ENCODE results near the gene FAM107B.
"Not testable (repeated sequence)": the region's sequence is repeated elsewhere in the genome, so short reads cannot be mapped to it uniquely, and the experiment has no call there.

The FAM107B gene

GRCh38 chr10:14693891-14694290 is 80.8 kb downstream of the FAM107B start:
- Histone ChIP-seq H3K27ac (no peak overlapping the region), H3K27me3 (no peaks in the 10 kb centered on the region), H3K36me3 (no peaks in the 10 kb centered on the region), H3K9me3 (no peaks in the 10 kb centered on the region), H3K4me3 (ENCODE audit: low read depth in 1 of 2, low read length in 1 of 2) (no peak overlapping the region), H3K4me1 (ENCODE audit: control insufficient read depth in 1 of 2, insufficient read depth in 1 of 2, low read depth in 1 of 2, low read length in 1 of 2) (no peaks in the 10 kb centered on the region)
- TF ChIP-seq CTCF (IDR thresholded peaks at IDR 0.05): no peak

- H3K4me3 ChIP-seq (ENCODE audit: low read depth in 1 of 2, low read length in 1 of 2): no peak overlapping the region
- no peaks in the 10 kb centered on the region for H3K36me3 ChIP-seq
- no peaks in the 10 kb centered on the region for H3K27me3 ChIP-seq
- no peak overlapping the region for H3K27ac ChIP-seq
- H3K4me1 ChIP-seq (ENCODE audit: control insufficient read depth in 1 of 2, insufficient read depth in 1 of 2, low read depth in 1 of 2, low read length in 1 of 2): no peaks in the 10 kb centered on the region
- H3K9me3 ChIP-seq: no peaks in the 10 kb centered on the region
- no peak for TF ChIP-seq CTCF (IDR thresholded peaks at IDR 0.05)
Measured at GRCh38 chr10:14692344-14693076, 82.2 kb downstream of the FAM107B start.

GRCh38 chr10:14691359-14691758 is 83.3 kb downstream of the FAM107B start:
- Histone ChIP-seq H3K27ac (no peak overlapping the region), H3K4me1 (ENCODE audit: control insufficient read depth in 1 of 2, insufficient read depth in 1 of 2, low read depth in 1 of 2, low read length in 1 of 2) (no peaks in the 10 kb centered on the region), H3K9me3 (no peaks in the 10 kb centered on the region), H3K36me3 (no peaks in the 10 kb centered on the region), H3K4me3 (ENCODE audit: low read depth in 1 of 2, low read length in 1 of 2) (no peak overlapping the region), H3K27me3 (no peaks in the 10 kb centered on the region)
- TF ChIP-seq CTCF (IDR thresholded peaks at IDR 0.05): no peak

GRCh38 chr10:14688606-14689005 is 86.1 kb downstream of the FAM107B start:
- H3K4me1 ChIP-seq (ENCODE audit: control insufficient read depth in 1 of 2, insufficient read depth in 1 of 2, low read depth in 1 of 2, low read length in 1 of 2): peaks cover 0 to 2% of the 10 kb centered on the region in 2 experiments
- no peaks in the 10 kb centered on the region for H3K36me3 ChIP-seq
- H3K27ac ChIP-seq: no peak overlapping the region
- no peak overlapping the region for H3K4me3 ChIP-seq (ENCODE audit: low read depth in 1 of 2, low read length in 1 of 2)
- no peak for TF ChIP-seq CTCF (IDR thresholded peaks at IDR 0.05)
- H3K9me3 ChIP-seq: no peaks in the 10 kb centered on the region
- no peaks in the 10 kb centered on the region for H3K27me3 ChIP-seq

- not testable (repeated sequence) for H3K4me3 ChIP-seq (ENCODE audit: low read depth in 1 of 2, low read length in 1 of 2); H3K27me3 ChIP-seq; H3K27ac ChIP-seq; H3K4me1 ChIP-seq (ENCODE audit: control insufficient read depth in 1 of 2, insufficient read depth in 1 of 2, low read depth in 1 of 2, low read length in 1 of 2); H3K9me3 ChIP-seq; H3K36me3 ChIP-seq
Measured at GRCh38 chr10:14688189-14688588, 86.5 kb downstream of the FAM107B start.

- H3K36me3 ChIP-seq: no peaks in the 10 kb centered on the region
- no peak overlapping the region for H3K27ac ChIP-seq
- no peak overlapping the region for H3K4me3 ChIP-seq (ENCODE audit: low read depth in 1 of 2, low read length in 1 of 2)
- TF ChIP-seq CTCF (IDR thresholded peaks at IDR 0.05): no peak
- no peaks in the 10 kb centered on the region for H3K27me3 ChIP-seq
- no peaks in the 10 kb centered on the region for H3K9me3 ChIP-seq
- H3K4me1 ChIP-seq (ENCODE audit: control insufficient read depth in 1 of 2, insufficient read depth in 1 of 2, low read depth in 1 of 2, low read length in 1 of 2): peaks cover 6 to 14% of the 10 kb centered on the region in 2 experiments
Measured at GRCh38 chr10:14687340-14687739, 87.4 kb downstream of the FAM107B start.
